NCI-H1417 treated with DMSO at 0.1 percent for 48 hours (cell line): Measurements from ENCODE around the gene TEKTIP1.
"Not testable (repeated sequence)": the region's sequence is repeated elsewhere in the genome, so short reads cannot be mapped to it uniquely, and the experiment has no call there.

ENCODE experiments used
- DNase-seq: peaks from one replicate; lab custom pipeline; 2025; lab: John Stamatoyannopoulos, UW

TEKTIP1 gene

GRCh38 chr19:3523361-3524077, 15.5 kb upstream of the TEKTIP1 start:
- DNase-seq = no peak

GRCh38 chr19:3524078-3524842, 14.7 kb upstream of the TEKTIP1 start:
- DNase-seq = no peak

- DNase-seq = no peak
Observed at GRCh38 chr19:3524904-3525451, 14.0 kb upstream of the TEKTIP1 start.

- DNase-seq = no peak
Observed at GRCh38 chr19:3526507-3527237, 12.3 kb upstream of the TEKTIP1 start.

GRCh38 chr19:3527238-3527910, 11.6 kb upstream of the TEKTIP1 start:
- DNase-seq = no peak

- no peak for DNase-seq
Observed at GRCh38 chr19:3528080-3528479, 10.9 kb upstream of the TEKTIP1 start.

- no peak for DNase-seq
Observed at GRCh38 chr19:3528539-3529211, 10.3 kb upstream of the TEKTIP1 start.

GRCh38 chr19:3529299-3529698, 9.7 kb upstream of the TEKTIP1 start:
- DNase-seq = not testable (repeated sequence)

- no peak for DNase-seq
Observed at GRCh38 chr19:3530389-3530788, 8.6 kb upstream of the TEKTIP1 start.

- no peak for DNase-seq
Observed at GRCh38 chr19:3531716-3532115, 7.3 kb upstream of the TEKTIP1 start.

GRCh38 chr19:3532154-3532786, 6.7 kb upstream of the TEKTIP1 start:
- no peak for DNase-seq

- no peak for DNase-seq
Observed at GRCh38 chr19:3533033-3533432, 5.9 kb upstream of the TEKTIP1 start.

- DNase-seq = no peak
Observed at GRCh38 chr19:3533563-3534216, 5.3 kb upstream of the TEKTIP1 start.

- DNase-seq = no peak
Observed at GRCh38 chr19:3534375-3535234, 4.4 kb upstream of the TEKTIP1 start.

GRCh38 chr19:3535235-3535535, 3.8 kb upstream of the TEKTIP1 start:
- no peak for DNase-seq

- no peak for DNase-seq
Observed at GRCh38 chr19:3535563-3535965, 3.4 kb upstream of the TEKTIP1 start.

- DNase-seq = no peak
Observed at GRCh38 chr19:3535981-3536380, 3.0 kb upstream of the TEKTIP1 start.

GRCh38 chr19:3536429-3537100, 2.4 kb upstream of the TEKTIP1 start:
- DNase-seq = no peak

GRCh38 chr19:3537101-3537437, 1.9 kb upstream of the TEKTIP1 start:
- no peak for DNase-seq
